HG02623 (cell line): ENCODE results near the gene CIRBP.
"Not testable (repeated sequence)": the region's sequence is repeated elsewhere in the genome, so short reads cannot be mapped to it uniquely, and the experiment has no call there.

Source experiments
- ATAC-seq: cut with Tn5 transposase; IDR thresholded peaks from one replicate; pipeline ENCODE4 v1.9.1; 2021; ENCODE audit warnings: moderate library complexity; ENCODE audit not compliant: unreplicated experiment

The CIRBP gene

DNA sequence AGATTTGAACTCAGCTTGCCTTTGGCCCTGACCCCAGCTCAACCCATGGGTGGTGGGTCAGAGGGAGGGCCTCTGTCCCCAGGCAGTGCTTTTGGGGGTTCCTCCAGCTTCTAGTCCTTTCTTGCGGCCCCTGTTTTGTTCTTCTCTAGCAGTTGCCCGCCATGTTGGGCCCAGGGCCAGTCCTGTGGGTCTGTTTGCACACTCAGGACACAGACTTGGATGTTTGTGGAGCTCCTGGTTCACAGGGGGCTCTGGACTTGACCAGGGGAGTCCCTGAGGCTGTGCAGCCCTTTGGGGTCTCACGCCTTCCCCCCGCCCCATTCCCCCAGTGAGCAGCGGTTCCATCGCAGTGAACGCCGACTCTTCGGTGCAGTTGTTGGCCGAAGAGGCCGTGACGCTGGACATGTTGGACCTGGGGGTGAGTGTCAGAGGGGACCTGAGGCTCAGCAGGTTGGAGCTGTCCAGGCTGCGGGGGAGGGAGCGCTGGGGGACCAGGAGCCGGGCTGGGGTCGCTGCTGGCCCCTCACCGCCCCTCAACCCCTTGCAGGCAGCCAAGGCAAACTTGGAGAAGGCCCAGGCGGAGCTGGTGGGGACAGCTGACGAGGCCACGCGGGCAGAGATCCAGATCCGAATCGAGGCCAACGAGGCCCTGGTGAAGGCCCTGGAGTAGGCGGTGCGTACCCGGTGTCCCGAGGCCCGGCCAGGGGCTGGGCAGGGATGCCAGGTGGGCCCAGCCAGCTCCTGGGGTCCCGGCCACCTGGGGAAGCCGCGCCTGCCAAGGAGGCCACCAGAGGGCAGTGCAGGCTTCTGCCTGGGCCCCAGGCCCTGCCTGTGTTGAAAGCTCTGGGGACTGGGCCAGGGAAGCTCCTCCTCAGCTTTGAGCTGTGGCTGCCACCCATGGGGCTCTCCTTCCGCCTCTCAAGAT lies 25.1 kb upstream of the CIRBP start:
- no peak for ATAC-seq

DNA sequence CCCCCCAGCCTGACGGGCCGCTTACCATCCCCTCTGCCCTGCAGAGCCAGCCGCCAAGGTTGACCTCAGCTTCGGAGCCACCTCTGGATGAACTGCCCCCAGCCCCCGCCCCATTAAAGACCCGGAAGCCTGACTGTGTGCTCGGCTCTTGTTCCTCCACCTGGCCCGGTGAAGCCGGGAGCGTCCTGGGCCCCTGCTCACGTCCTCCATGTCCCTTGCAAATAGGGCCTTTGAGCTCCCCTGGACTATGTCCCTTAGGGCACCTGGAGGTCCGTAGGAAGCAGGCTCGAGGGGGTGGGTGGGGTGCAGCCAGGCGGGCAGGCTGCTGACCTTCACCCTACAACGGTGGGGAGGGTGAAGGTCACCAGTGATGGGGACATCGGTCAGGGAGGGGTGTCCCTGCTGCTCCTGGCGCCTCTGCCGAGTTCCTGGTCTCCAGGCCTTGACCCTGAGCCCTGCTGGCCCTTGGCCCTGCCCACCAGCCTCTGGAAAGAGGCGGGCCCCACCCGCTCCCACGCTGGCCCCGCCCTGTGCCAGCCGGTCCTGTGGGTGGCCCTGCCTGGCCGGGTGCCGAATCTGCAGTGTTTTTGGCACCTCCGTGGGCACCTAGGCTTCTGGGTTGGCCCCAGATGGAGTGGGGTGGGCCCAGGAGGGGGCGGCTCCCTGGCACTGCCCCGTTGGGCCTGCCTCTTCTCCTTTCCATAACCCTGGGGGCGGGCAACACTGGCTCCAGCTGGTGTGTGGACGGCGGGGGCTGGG lies 24.3 kb upstream of the CIRBP start:
- no peak for ATAC-seq

DNA sequence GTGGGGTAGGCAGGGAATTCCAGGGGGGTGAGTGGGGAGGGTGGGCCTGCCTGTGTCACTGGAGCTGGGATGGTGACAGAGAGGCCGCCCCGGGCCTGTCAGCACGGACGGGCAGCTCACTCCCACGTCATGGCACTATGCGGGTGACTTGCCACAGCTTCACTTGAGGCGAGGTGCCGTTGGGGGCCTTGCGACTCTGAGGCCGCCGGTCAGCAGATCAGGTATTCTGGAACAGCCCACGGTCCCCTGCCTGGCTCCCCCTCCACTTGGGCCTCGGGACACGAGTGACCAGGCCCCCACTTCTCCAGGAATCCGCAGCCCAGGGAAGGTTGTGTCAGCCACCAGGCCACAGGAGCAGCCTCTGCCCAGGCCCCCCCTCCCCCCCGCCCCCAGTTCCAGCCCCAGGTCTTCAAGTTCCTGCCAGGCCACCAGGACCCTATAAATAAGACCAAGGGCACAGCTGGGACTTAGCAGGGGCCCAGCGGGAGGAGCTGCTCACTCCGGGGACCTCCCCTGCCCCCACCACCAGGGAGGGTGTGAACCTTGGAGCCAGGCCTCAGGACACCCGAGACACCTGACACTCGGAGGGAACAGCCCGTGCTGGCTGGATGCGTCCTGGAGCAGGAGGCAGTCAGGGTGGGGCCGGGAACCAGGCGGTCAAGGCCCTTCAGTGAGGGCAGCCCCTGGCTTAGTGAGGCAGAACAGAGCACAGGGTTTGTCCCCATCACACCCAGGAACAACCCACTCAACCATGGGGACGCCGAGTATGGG lies 23.5 kb upstream of the CIRBP start:
- no peak for ATAC-seq

DNA sequence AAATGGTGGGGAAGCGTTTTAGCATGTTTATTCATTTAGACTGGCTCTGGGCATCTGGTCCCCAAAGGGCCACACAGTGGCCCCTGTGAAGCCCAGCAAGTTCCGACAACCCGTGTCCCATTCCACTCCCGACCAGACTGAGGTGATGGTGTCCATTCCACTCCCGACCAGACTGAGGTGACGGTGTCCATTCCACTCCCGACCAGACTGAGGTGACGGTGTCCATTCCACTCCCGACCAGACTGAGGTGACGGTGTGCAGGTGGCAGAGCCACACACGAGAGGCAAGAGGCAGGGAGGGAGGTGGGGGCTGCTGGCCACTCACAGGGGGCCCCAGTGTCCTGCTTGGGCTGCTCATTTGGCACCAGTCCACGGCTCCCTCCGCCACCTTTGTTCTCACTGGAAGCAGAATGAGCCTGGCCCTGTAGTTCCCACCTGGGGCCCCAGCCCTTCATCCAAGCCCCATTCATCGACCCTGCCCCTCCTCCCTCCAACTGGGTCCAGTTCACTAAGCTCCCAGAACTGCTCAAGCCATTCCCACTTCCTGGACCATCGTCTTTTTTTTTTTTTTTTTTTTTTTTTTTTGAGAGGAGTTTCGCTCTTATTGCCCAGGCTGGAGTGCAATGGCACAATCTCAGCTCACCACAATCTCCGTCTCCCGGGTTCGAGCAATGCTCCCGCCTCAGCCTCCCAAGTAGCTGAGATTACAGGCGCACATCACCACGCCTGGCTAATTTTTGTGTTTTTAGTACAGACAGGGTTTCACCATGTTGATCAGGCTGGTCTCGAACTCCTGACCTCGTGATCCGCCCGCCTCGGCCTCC lies 22.7 kb upstream of the CIRBP start:
- ATAC-seq = not testable (repeated sequence)

DNA sequence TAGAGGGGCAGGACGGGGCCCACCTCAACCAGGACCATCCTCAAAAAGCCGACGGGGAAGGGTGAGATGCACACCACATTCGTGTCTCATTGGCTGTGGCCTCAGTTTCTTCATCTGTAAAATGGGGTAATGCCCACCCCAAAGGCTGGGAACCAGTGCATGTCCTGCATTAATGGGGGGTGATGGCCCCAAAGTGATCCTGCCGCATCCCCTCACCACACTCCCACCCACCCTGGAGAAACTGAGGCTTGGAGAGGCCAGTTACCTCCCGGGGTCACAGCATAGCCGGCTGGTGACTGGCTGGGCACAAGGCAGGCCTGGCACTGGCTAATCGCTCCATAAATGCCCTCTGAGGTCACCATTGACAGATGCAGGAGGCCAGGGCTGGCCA lies 21.4 kb upstream of the CIRBP start:
- no peak for ATAC-seq

DNA sequence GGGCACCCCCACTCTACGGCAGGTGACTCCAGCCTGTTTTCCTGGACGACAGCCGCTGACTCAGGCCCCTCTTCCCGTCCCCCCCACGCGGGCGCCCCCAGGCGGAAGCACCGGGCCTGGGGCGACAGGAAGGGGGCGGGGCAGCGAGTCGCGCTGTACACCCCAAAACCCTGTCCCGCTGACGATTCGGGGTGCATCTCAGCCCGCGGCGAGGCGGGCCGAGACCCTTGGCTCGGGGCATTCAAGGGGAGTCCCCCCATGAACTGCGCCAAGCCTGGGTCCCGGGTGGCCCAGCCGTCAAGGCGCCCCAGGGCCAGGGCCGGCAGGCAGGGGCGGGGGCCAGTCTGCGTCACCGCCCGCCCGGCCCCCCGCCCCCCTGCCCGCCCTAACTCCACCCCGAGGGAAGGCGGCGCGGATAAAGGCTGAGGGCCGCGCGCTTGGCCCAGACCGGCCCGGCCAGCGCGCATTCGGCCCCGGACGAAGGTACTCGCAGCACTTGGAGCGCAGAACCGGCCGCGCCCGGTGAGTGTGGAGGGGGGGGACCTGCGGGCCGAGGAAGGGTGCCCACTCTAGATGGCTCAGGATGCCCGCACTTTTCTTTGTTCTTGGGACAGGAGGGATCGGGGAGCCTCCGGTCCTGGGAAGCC lies 20.9 kb upstream of the CIRBP start, which contains the start of gene MIDN:
Gene MIDN (plus strand): TSS at position 445 of the 647 bp plus-strand sequence. CDS start 1,714 bp downstream, outside the sequence.
- ATAC-seq = peak; percentile 5

DNA sequence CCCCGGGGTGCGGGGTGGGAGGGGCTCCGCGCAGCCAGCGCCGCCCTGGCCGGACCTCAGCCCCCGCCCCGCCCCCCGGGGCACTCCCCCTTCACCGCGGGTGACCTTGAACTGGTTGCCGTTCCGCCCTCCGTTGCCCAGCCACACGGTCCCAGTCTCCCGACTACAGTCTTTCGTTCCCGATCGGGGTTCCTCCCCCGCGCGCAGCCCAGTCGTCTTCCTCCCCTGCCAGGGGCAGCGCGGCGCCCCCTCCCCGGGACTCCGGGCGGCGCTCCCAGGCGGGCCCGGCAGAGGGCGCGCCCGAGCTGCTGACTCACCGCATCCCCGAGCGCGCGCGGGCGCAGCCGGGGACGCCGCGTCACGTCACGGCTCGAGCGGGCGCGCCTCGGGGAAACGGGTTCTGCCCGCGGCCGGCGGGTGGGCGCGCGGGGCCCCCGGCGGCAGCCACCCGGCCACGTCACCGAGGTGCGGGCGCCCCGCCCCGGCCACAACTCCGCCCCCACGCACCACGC lies 20.3 kb upstream of the CIRBP start:
- peak; percentile 24 for ATAC-seq

DNA sequence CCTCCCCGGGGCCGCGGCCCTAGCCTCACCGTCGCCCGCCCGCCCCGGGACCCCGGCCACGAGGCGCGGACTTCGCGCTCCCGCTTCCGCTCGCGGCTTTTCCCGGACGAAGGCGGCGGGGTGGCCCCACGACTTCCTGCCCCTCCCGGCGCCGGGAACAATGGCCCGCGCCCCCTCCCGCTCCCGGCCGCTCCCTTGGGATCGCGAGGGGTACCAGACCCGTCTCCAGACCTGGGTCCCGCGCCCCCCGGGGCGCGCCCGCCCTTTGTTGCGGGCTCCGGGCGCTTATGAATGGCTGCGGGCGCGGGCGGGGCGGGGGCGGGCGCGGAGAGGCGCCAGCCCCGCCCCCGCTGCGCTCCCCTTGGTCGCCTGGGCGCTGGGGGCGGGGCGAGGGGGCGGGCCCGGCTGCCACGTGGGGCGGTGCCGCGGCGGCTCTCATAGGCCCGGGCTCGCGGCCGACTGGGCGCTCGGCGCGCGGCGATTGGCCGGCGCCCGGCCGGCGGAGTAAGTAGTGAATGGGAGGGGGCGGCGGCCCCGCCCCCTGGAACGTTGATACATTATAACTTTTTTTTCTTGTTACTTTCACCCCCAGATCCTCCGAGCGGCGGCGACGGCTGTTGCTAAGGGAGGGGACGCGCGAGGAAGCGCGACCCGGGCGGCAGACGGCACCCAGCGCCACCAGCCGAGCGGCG lies 19.7 kb upstream of the CIRBP start:
- ATAC-seq = peak; percentile 37

DNA sequence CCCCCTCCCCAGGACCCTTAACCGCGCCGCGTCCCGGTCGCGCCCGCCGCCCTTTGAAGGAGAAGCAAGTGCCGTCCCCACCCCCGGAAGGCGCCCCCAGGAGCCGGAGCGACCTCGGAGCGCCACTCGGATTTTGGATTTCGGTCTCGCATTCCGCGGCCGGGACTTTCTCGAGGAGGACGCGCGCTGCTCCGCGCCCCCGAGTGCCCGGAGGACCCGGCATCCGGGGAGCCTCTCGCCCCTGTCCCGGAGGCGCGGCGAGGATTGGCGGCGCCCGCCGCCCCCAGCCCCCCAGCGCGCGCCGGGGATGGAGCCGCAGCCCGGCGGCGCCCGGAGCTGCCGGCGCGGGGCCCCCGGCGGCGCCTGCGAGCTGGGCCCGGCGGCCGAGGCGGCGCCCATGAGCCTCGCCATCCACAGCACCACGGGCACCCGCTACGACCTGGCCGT lies 19.1 kb upstream of the CIRBP start:
- peak; percentile 1 for ATAC-seq

DNA sequence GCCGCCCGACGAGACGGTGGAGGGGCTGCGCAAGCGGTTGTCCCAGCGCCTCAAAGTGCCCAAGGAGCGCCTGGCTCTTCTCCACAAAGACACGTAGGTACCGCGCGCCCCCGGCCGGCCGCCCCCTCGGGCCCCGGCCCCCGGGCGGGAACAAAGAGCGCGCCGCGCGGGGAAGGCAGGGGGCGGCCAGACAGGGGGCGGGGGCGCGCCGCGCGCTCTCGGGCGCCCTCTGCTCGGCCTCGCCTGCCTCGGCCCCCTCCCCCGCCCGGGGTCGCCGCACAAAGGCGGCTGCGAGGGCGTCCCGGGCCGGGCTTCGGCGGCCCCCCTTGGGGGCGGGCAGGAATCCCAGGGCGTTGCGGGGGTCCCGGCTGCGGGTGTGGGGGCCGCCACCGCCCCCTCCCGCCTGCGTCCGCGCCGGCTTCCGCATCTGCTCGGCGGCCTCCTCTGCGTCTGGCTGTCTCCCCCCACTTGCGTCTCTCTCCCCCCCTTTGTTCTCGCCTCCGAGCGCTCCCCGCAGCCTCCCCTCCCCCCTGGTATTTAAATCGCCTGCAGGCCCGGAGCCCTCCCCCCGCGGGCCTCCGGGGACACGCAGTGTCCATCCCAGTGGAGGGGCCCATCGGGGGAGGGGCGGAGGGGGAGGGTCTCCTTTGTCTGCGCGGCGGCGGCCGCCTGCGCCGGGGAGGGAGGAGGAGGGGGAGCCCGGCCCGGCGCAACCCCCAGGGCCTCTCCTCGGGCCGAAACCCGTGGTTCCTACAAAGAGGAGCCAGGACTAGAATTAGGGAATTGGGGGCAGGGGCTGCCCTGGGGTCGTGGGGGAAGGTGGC lies 18.5 kb upstream of the CIRBP start:
- no peak for ATAC-seq

DNA sequence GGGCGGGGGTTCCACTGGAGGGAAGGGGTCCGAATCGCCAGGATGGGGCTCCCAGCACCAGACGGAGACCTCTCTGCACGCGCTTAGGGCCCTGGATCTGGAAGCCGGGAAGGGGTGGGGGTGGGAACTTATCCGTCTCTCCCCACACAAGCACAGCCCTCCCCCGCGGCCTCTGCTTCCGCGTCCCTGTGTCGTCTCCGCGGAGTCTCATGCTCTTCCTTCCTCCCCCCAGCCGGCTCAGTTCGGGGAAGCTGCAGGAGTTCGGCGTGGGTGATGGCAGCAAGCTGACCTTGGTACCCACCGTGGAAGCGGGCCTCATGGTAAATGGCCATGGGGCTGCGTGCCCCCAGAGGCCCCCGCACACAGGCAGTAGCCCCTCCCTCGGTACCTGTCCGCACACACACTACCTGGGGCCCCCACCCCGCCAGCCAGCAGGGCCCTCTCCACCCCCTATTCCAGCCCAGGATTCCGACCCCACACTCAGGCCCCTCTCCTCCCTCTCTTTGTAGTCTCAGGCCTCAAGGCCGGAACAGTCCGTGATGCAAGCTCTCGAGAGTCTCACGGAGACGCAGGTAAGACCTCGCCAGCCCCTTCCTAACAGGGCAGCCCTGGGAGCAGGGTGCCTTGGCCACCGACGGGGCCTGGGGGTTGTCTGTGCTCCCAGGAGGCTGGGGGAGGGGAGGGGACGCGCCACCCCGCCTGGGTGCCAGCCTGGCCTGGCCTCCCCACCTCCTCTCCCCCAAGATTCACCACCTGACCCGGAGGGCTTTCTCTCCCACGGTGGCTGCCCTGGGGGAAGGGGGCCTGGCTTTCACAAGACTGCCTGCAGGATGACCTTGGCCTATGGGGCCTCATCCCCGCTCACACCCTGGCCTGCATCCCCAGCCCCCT lies 17.6 kb upstream of the CIRBP start:
- no peak for ATAC-seq

DNA sequence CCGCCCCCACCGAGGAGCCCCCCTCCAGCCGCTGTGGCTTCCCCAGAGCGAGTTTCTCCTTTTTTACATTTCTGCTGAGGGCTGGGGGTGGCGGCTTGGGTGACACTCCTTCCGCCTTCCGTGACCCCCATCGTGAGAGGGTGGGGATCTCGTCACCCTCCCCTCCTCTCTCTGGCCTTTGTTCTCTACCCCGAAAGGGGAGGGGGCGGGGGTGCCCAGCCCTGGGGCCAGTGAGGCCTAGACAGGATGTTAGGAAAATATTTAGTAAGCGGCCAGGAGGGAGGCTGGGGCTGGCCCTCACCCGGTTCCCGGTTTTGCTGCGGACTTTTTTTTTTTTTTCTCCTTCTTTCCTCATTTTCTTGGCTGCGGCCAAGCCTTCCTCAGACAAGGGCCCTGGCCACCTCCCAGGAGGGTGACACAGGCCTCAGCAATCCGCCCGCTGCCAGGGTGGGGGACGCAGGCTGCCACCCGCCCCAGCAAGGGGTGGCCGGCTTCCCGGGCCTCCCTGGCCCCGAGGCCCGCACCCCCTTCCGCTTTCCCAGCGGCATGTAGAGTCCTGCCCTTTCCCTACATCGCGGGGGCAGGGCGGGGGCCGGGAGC lies 16.8 kb upstream of the CIRBP start:
- ATAC-seq = no peak

DNA sequence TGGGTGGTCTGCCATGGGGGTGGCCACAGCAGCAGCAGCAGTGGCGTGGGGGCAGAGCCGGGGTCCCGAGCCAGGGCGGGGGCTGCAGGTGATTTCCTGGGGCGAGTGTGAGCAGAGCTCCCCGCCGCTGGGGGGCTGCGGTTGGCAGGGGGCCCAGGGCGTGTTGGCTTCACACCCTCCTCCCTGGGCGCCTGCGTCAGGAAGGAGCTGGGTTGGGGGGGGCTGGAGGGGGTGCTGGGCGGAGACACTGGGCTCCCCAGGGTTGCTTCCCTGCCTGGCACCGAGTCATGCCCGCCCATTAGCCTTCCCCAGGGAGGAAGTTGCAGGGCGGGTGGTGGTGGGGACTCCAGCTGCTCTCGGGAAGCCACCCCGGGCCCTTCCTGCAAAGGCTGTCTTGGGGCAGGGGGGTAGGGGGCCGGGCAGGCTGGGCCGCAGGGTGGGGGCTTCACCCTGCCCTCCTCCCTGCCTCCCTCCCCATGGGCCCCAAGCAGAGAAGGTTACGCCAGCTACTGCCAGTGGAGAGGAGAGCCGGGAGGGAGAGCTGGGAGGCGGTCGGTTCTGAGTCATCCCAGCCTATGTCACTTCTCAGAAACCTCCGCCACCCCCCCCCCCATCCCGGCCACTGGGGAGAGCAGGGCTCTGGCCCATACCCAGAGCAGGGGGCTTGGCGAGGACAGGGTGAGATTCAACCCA lies 16.2 kb upstream of the CIRBP start:
- no peak for ATAC-seq

DNA sequence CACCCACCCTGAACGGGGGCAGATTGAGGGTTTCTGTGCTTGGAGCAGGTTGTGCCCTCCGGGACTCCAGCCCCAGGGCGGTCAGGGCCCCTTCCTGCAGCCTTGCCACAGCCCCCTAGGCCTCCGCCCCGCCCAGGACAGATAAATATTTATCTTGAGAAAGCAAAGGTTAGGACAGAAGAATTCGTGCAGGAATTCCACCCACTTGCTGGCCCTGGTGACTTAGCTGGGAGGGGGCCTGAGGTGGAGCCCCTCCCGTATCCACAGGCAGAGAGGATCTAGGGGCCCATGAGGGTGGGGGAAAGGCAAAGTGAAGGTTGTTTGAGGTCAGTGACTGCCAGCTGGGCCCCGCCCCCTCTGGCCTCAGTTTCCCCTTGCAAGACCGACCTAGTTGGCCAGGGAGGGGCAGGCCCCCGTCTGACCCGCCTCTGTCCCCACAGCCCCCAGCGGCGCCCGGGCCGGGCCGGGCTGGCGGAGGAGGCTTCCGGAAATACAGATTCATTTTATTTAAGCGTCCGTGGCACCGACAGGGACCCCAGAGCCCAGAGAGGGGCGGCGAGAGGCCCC lies 15.5 kb upstream of the CIRBP start:
- no peak for ATAC-seq

DNA sequence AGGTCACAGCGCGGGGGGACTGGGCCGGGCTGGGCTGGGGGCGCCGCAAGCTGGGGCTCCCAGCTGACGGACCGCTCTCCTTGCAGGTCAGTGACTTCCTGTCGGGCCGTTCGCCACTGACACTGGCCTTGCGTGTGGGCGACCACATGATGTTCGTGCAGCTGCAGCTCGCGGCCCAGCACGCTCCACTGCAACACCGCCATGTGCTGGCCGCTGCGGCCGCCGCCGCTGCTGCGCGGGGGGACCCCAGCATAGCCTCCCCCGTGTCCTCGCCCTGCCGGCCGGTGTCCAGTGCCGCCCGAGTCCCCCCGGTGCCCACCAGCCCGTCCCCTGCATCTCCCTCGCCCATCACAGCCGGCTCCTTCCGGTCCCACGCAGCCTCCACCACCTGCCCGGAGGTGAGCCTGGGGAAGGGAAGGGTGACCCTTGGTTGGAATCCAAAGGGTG lies 15.0 kb upstream of the CIRBP start:
- ATAC-seq = no peak
